ENCODE results near the gene SUSD6. TPM values are rescaled to one million over a fixed set of nuclear protein-coding genes. Genes with fewer than 3 reads are reported as not detected.
A peak's percentile ranks its signal among the peaks of the same experiment; 100 is the strongest.

The SUSD6 gene
- total RNA-seq, 4 donors from 2014 or later = 54.4 to 66.3 (median 57.7) TPM

DNA sequence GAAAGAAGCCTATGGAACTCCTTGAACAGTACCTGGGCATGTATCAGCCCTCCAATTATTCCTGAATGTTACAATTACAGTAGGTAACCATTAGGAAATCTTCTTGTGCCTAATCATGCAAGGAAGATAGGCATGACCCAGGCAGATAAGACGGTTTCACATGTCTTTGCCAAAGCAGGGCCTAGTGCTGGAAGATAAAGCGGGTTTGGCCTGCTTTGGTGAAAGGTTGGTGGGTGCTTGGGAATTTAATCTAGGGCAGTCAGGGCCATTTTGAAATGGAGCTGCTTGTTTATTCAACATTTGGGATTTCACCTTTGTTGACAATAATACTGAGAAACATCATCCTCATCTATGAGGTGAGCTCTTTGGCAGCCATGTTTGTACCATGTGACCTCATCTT, 143.1 kb downstream of the SUSD6 start:
- no peak for TF ChIP-seq EP300 (IDR thresholded peaks at IDR 0.05)
- TF ChIP-seq POLR2A (IDR thresholded peaks at IDR 0.05) = no peak
- TF ChIP-seq CTCF (IDR thresholded peaks at IDR 0.05) = no peak
- H3K27ac ChIP-seq = no peak overlapping the region
- 95 to 96% methylated on average over 2 of the region's 2 CpGs for WGBS, 2 donors
- H3K36me3 ChIP-seq = no peaks in the 10 kb centered on the region
- no peaks in the 10 kb centered on the region for H3K27me3 ChIP-seq
- H3K4me1 ChIP-seq = no peaks in the 10 kb centered on the region
- H3K9me3 ChIP-seq = no peaks in the 10 kb centered on the region
- no peak for DNase-seq (ENCODE audit: low spot score in 2 of 2)
- no peak overlapping the region for H3K4me3 ChIP-seq

GRCh38 chr14:69755296-69755695, 143.9 kb downstream of the SUSD6 start:
- H3K4me1 ChIP-seq = no peaks in the 10 kb centered on the region
- H3K4me3 ChIP-seq = no peak overlapping the region
- H3K9me3 ChIP-seq = no peaks in the 10 kb centered on the region
- TF ChIP-seq POLR2A (IDR thresholded peaks at IDR 0.05) (no peak), CTCF (IDR thresholded peaks at IDR 0.05) (no peak), EP300 (IDR thresholded peaks at IDR 0.05) (no peak)
- peak overlapping the region in 1 of 4 donors; percentile 47 for H3K27ac ChIP-seq
- H3K27me3 ChIP-seq = no peaks in the 10 kb centered on the region
- H3K36me3 ChIP-seq = no peaks in the 10 kb centered on the region
- no peak for DNase-seq (ENCODE audit: low spot score in 2 of 2)

- Histone ChIP-seq H3K36me3 (no peaks in the 10 kb centered on the region), H3K4me1 (no peaks in the 10 kb centered on the region), H3K27me3 (no peaks in the 10 kb centered on the region), H3K4me3 (no peak overlapping the region), H3K27ac (peak overlapping the region in 1 of 4 donors; percentile 47), H3K9me3 (no peaks in the 10 kb centered on the region)
- no peak for DNase-seq (ENCODE audit: low spot score in 2 of 2)
- TF ChIP-seq EP300 (IDR thresholded peaks at IDR 0.05) (no peak), POLR2A (IDR thresholded peaks at IDR 0.05) (no peak)
- 44 to 63% methylated on average over 2 of the region's 2 CpGs for WGBS, 2 donors
These were observed 144.4 kb downstream of the SUSD6 start for GRCh38 chr14:69755784-69756183.

GRCh38 chr14:69756298-69756697, 144.9 kb downstream of the SUSD6 start:
- no peaks in the 10 kb centered on the region for H3K27me3 ChIP-seq
- H3K4me3 ChIP-seq = no peak overlapping the region
- TF ChIP-seq CTCF (IDR thresholded peaks at IDR 0.05) (no peak), EP300 (IDR thresholded peaks at IDR 0.05) (no peak), POLR2A (IDR thresholded peaks at IDR 0.05) (no peak)
- WGBS, 2 donors = 71 to 73% methylated on average over 3 of the region's 3 CpGs
- no peaks in the 10 kb centered on the region for H3K36me3 ChIP-seq
- H3K9me3 ChIP-seq = no peaks in the 10 kb centered on the region
- H3K4me1 ChIP-seq = no peaks in the 10 kb centered on the region
- no peak for DNase-seq (ENCODE audit: low spot score in 2 of 2)
- no peak overlapping the region for H3K27ac ChIP-seq

GRCh38 chr14:69760810-69761209, 149.4 kb downstream of the SUSD6 start:
- no peak for DNase-seq (ENCODE audit: low spot score in 2 of 2)
- Histone ChIP-seq H3K4me3 (no peak overlapping the region), H3K27me3 (no peaks in the 10 kb centered on the region), H3K9me3 (no peaks in the 10 kb centered on the region), H3K27ac (no peak overlapping the region), H3K4me1 (peaks cover 0 to under 1% (median 0%) of the 10 kb centered on the region in 4 donors), H3K36me3 (no peaks in the 10 kb centered on the region)
- TF ChIP-seq CTCF (IDR thresholded peaks at IDR 0.05) = no peak
- no peak for TF ChIP-seq POLR2A (IDR thresholded peaks at IDR 0.05)
- 68 to 81% methylated on average over 1 of the region's 1 CpG for WGBS, 2 donors
